PFSK-1 (cell line): ENCODE results near the gene SPIRE2.

Experiments used
- FOXP2 ChIP-seq: optimal IDR thresholded peaks from 2 replicates; pipeline ENCODE3; 2011; ENCODE audit warnings: borderline replicate concordance, control low read depth, inconsistent platforms; ENCODE audit not compliant: insufficient read depth; ENCODE audit errors: extremely low read length, extremely low read depth
- POLR2AphosphoS5 ChIP-seq: IDR thresholded peaks from 2 replicates; pipeline ENCODE4 v1.6.1; 2012; ENCODE audit warnings: low read depth, mild to moderate bottlenecking, control low read depth, low read length, moderate library complexity
- SIN3A ChIP-seq: IDR thresholded peaks from 2 replicates; pipeline ENCODE4 v1.6.1; 2012; ENCODE audit warnings: mild to moderate bottlenecking, low read length, moderate library complexity, borderline replicate concordance; ENCODE audit not compliant: insufficient read depth
- TAF1 ChIP-seq: IDR thresholded peaks from 2 replicates; pipeline ENCODE4 v1.6.1; 2012; ENCODE audit warnings: low read length, control low read depth, borderline replicate concordance; ENCODE audit not compliant: insufficient read depth
- TF ChIP-seq, protein P1 (sequence below), 2 experiments: IDR thresholded peaks; 2 replicates each; pipeline versions ENCODE4 v1.6.1 to v1.8.0; 2011 to 2012; ENCODE audit warnings: low read depth in 2 of 2, low read length in 2 of 2, control low read depth in 1 of 2, inconsistent platforms in 1 of 2, mild to moderate bottlenecking in 1 of 2, moderate library complexity in 1 of 2; ENCODE audit not compliant: insufficient read depth in 1 of 2

The SPIRE2 gene

DNA sequence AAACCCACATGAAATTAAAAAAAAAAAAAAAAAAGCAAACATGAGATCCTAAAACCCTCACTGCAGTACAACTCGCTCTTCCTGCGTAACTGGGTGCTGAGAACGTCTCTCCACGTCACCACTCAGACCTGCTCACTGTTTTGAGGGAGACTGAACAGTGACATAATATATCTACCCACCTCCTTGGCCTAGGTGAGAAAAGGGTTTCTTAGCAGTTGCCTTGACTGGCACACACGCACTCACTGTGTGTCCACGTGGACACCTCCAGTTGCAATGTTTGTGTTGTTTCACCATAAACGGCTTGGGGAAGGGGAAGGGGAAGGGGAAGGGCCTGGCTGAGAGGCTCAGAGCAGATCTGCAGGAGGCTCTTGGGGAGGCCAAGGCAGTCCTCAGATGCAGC, 43.9 kb upstream of the SPIRE2 start:
- no peak for TF ChIP-seq SIN3A
- TF ChIP-seq, protein P1, sequence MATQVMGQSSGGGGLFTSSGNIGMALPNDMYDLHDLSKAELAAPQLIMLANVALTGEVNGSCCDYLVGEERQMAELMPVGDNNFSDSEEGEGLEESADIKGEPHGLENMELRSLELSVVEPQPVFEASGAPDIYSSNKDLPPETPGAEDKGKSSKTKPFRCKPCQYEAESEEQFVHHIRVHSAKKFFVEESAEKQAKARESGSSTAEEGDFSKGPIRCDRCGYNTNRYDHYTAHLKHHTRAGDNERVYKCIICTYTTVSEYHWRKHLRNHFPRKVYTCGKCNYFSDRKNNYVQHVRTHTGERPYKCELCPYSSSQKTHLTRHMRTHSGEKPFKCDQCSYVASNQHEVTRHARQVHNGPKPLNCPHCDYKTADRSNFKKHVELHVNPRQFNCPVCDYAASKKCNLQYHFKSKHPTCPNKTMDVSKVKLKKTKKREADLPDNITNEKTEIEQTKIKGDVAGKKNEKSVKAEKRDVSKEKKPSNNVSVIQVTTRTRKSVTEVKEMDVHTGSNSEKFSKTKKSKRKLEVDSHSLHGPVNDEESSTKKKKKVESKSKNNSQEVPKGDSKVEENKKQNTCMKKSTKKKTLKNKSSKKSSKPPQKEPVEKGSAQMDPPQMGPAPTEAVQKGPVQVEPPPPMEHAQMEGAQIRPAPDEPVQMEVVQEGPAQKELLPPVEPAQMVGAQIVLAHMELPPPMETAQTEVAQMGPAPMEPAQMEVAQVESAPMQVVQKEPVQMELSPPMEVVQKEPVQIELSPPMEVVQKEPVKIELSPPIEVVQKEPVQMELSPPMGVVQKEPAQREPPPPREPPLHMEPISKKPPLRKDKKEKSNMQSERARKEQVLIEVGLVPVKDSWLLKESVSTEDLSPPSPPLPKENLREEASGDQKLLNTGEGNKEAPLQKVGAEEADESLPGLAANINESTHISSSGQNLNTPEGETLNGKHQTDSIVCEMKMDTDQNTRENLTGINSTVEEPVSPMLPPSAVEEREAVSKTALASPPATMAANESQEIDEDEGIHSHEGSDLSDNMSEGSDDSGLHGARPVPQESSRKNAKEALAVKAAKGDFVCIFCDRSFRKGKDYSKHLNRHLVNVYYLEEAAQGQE (IDR thresholded peaks at IDR 0.05; ENCODE audit: insufficient read depth in 1 of 2, low read depth in 2 of 2, low read length in 2 of 2), result no peak
- TF ChIP-seq FOXP2, result no peak
- TF ChIP-seq POLR2AphosphoS5, result no peak
- no peak for TF ChIP-seq TAF1

DNA sequence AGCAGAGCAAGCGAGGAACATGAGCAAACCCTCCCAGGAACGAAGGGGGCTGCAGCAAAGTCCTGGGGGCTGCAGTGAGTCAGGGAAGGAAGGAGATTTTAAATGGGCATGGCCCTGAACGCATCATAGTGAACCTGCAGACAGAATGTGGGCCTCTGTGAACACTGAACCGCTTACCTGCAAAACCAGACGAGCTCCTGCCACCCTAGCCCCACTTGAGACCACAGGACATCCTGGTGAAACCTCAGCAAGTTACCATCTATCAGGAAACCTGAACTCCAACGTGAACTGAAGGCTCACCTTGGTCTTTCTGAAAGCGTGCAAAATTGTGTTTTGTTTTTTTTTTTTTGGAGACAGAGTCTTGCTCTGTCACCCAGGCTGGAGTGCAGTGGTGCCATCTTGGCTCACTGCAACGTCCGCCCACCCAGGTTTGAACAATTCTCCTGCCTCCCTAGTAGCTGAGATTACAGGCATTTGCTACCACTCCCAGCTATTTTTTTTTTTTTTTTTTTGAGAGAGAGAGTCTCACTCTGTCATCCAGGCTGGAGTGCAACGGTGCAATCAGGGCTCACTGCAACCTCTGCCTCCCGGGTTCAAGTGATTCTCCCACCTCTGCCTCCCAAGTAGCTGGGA, 42.6 kb upstream of the SPIRE2 start:
- TF ChIP-seq, protein P1 (IDR thresholded peaks at IDR 0.05; ENCODE audit: insufficient read depth in 1 of 2, low read depth in 2 of 2, low read length in 2 of 2), result no peak
- no peak for TF ChIP-seq FOXP2
- TF ChIP-seq POLR2AphosphoS5, result no peak
- no peak for TF ChIP-seq TAF1
- no peak for TF ChIP-seq SIN3A

DNA sequence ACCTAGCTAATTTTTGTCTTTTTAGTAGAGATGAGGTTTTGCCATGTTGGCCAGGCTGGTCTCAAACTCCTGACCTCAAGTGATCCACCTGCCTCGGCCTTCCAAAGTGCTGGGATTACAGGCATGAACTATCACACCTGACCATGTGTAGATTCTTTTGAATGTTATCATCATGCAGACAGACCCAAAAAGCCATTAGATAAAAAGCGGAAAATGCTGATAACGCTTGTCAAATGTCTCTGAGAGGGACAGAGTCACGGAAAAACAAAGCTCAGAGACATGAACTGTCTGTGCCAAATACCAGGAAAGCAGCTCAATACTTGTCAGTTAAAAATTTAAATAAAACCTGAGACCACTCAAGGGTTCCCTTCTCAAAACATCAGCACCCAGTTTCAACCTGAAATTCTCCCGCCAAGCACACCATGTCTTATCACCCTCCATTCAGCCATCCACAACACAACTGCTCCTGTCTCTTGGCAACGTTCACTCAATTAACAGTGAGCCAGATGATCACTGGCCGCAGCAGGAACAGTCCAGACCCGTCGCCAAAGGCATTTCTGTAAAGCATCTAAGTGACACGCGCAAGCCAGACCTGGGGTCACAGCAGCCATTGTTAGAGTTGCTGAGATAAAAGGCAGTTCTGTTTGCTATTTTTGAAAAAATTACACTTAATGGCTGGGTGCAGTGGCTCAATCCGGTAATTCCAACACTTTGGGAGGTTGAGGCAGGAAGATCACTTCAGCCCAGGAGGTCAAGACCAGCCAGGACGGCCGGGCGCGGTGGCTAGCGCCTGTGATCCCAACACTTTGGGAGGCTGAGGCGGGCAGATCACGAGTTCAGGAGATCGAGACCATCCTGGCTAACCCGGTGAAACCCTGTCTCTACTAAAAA, 41.6 kb upstream of the SPIRE2 start:
- TF ChIP-seq TAF1, result no peak
- TF ChIP-seq, protein P1 (IDR thresholded peaks at IDR 0.05; ENCODE audit: insufficient read depth in 1 of 2, low read depth in 2 of 2, low read length in 2 of 2), result no peak
- no peak for TF ChIP-seq SIN3A
- TF ChIP-seq FOXP2, result no peak
- no peak for TF ChIP-seq POLR2AphosphoS5

DNA sequence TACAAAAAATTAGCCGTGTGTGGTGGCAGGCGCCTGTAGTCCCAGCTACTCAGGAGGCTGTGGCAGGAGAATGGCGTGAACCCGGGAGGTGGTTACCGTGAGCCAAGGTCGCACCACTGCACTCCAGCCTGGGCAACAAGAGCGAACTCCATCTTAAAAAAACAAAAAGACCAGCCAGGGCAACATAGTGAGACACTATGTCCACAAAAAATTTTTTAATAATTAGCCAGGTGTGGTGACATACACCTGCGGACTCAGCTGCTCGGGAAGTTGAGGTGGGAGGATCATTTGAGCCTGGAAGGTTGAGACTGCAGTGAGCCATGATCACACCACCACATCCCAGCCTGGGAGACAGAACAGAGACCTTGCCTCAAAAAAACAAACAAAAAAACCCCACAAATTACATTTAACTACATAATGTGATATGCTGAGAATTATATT, 40.9 kb upstream of the SPIRE2 start:
- TF ChIP-seq, protein P1 (IDR thresholded peaks at IDR 0.05; ENCODE audit: insufficient read depth in 1 of 2, low read depth in 2 of 2, low read length in 2 of 2), result no peak
- TF ChIP-seq FOXP2, result no peak
- no peak for TF ChIP-seq SIN3A
- no peak for TF ChIP-seq TAF1
- TF ChIP-seq POLR2AphosphoS5, result no peak
